WTC11 (cell line): Measurements from ENCODE around the gene ZC3HAV1L. TPM values are rescaled to one million over a fixed set of nuclear protein-coding genes. Genes with fewer than 3 reads are reported as not detected.

ENCODE experiments used
- ATAC-seq: fragments of 200-7000 bp; cut with Tn5 transposase; 2 replicates; pipeline ENCODE4 v1.10.0; 2021; ENCODE audit warnings: mild to moderate bottlenecking, moderate library complexity
- CTCF ChIA-PET: fragments of 300-600 bp; sonication (Branson Sonifier 250); formaldehyde crosslinking; loops from one replicate; lab custom pipeline; 2021; ENCODE audit warnings: antibody characterized with exemption; lab: Charles Lee
- POLR2A ChIA-PET: fragments of 350-600 bp; sonication (Branson Sonifier 250); formaldehyde crosslinking; loops from one replicate; lab custom pipeline; 2021; ENCODE audit warnings: antibody characterized with exemption; lab: Charles Lee
- DNase-seq: peaks from one replicate; pipeline ENCODE4 v3.0.0; 2021; ENCODE audit warnings: low spot score
- H3K27ac Mint-ChIP-seq: 2 replicates; pipeline ENCODE4 v1.8.0; 2021; ENCODE audit warnings: mixed read lengths
- H3K27me3 Mint-ChIP-seq: 2 replicates; pipeline ENCODE4 v1.8.0; 2021; ENCODE audit warnings: low read depth, mild to moderate bottlenecking, moderate library complexity, mixed read lengths
- H3K36me3 Mint-ChIP-seq: 2 replicates; pipeline ENCODE4 v1.8.0; 2021; ENCODE audit warnings: mixed read lengths
- H3K4me1 Mint-ChIP-seq: 2 replicates; pipeline ENCODE4 v1.8.0; 2022; ENCODE audit warnings: mixed read lengths
- H3K4me3 Mint-ChIP-seq: 2 replicates; pipeline ENCODE4 v1.8.0; 2021; ENCODE audit warnings: mild to moderate bottlenecking, moderate library complexity, mixed read lengths
- H3K9me3 Mint-ChIP-seq: 2 replicates; pipeline ENCODE4 v1.8.0; 2021; ENCODE audit warnings: mixed read lengths
- CREB1 ChIP-seq: sonication (generic); formaldehyde crosslinking; IDR thresholded peaks from 2 replicates; pipeline ENCODE4 v1.8.0; 2023; ENCODE audit warnings: mild to moderate bottlenecking, missing genetic modification reagents
- EMX1 ChIP-seq: fragments of 250-450 bp; sonication (Bioruptor Pico); IDR thresholded peaks from 2 replicates; pipeline ENCODE4 v1.8.0; 2021; ENCODE audit warnings: mild to moderate bottlenecking
- FOXJ3 ChIP-seq: sonication (generic); formaldehyde crosslinking; IDR thresholded peaks from 2 replicates; pipeline ENCODE4 v1.9.0; 2021; ENCODE audit warnings: missing genetic modification reagents, mild to moderate bottlenecking, borderline replicate concordance
- FOXK1 ChIP-seq: sonication (generic); formaldehyde crosslinking; IDR thresholded peaks from 2 replicates; pipeline ENCODE4 v1.8.0; 2022; ENCODE audit warnings: mild to moderate bottlenecking, moderate library complexity, missing genetic modification reagents
- FOXP1 ChIP-seq: sonication (generic); formaldehyde crosslinking; IDR thresholded peaks from 2 replicates; pipeline ENCODE4 v1.8.0; 2022; ENCODE audit warnings: missing genetic modification reagents, mild to moderate bottlenecking, moderate library complexity, borderline replicate concordance
- GABPB1 ChIP-seq: sonication (generic); formaldehyde crosslinking; IDR thresholded peaks from 2 replicates; pipeline ENCODE4 v1.8.1; 2023; ENCODE audit warnings: mild to moderate bottlenecking, missing genetic modification reagents
- MYBL2 ChIP-seq: sonication (generic); formaldehyde crosslinking; IDR thresholded peaks from 2 replicates; pipeline ENCODE4 v1.8.1; 2023; ENCODE audit warnings: mild to moderate bottlenecking, moderate library complexity, missing genetic modification reagents
- NFE2L1 ChIP-seq: sonication (generic); formaldehyde crosslinking; IDR thresholded peaks from 2 replicates; pipeline ENCODE4 v1.8.1; 2023; ENCODE audit warnings: missing genetic modification reagents
- NR1H2 ChIP-seq: sonication (generic); formaldehyde crosslinking; IDR thresholded peaks from 2 replicates; pipeline ENCODE4 v1.9.0; 2021; ENCODE audit warnings: mild to moderate bottlenecking, moderate library complexity, missing genetic modification reagents
- NR2C2 ChIP-seq: sonication (generic); formaldehyde crosslinking; IDR thresholded peaks from 2 replicates; pipeline ENCODE4 v1.8.0; 2022; ENCODE audit warnings: mild to moderate bottlenecking, missing genetic modification reagents
- NR3C1 ChIP-seq: sonication (generic); formaldehyde crosslinking; conservative IDR thresholded peaks from 2 replicates; pipeline ENCODE4 v1.8.1; 2023; ENCODE audit warnings: low read depth, mild to moderate bottlenecking, missing genetic modification reagents
- OVOL2 ChIP-seq: fragments of 250-450 bp; sonication (Bioruptor Pico); IDR thresholded peaks from 2 replicates; pipeline ENCODE4 v1.9.0; 2021; ENCODE audit warnings: mild to moderate bottlenecking, borderline replicate concordance
- PRRX2 ChIP-seq: fragments of 250-450 bp; sonication (Bioruptor Pico); IDR thresholded peaks from 2 replicates; pipeline ENCODE4 v1.8.0; 2021; ENCODE audit warnings: mild to moderate bottlenecking
- RELA ChIP-seq: sonication (generic); formaldehyde crosslinking; IDR thresholded peaks from 2 replicates; pipeline ENCODE4 v1.8.1; 2022; ENCODE audit warnings: missing genetic modification reagents, mild to moderate bottlenecking, borderline replicate concordance
- RORB ChIP-seq: fragments of 250-450 bp; sonication (Bioruptor Pico); IDR thresholded peaks from 2 replicates; pipeline ENCODE4 v1.9.0; 2021; ENCODE audit warnings: mild to moderate bottlenecking
- SMAD4 ChIP-seq: sonication (generic); formaldehyde crosslinking; IDR thresholded peaks from 2 replicates; pipeline ENCODE4 v1.8.0; 2022; ENCODE audit warnings: mild to moderate bottlenecking, missing genetic modification reagents
- SP1 ChIP-seq: sonication (generic); formaldehyde crosslinking; conservative IDR thresholded peaks from 2 replicates; pipeline ENCODE4 v1.8.1; 2022; ENCODE audit warnings: missing genetic modification reagents
- STAT6 ChIP-seq: sonication (generic); formaldehyde crosslinking; conservative IDR thresholded peaks from 2 replicates; pipeline ENCODE4 v1.8.1; 2023; ENCODE audit warnings: mild to moderate bottlenecking, low read depth, missing genetic modification reagents, moderate library complexity
- ZNF219 ChIP-seq: sonication (generic); formaldehyde crosslinking; IDR thresholded peaks from 2 replicates; pipeline ENCODE4 v1.8.0; 2023; ENCODE audit warnings: missing genetic modification reagents, mild to moderate bottlenecking, borderline replicate concordance
- ZNF232 ChIP-seq: sonication (generic); formaldehyde crosslinking; IDR thresholded peaks from 2 replicates; pipeline ENCODE4 v1.8.0; 2022; ENCODE audit warnings: mild to moderate bottlenecking, missing genetic modification reagents
- ZNF281 ChIP-seq: sonication (generic); formaldehyde crosslinking; IDR thresholded peaks from 2 replicates; pipeline ENCODE4 v1.8.0; 2023; ENCODE audit warnings: mild to moderate bottlenecking, missing genetic modification reagents
- ZNF317 ChIP-seq: sonication (generic); formaldehyde crosslinking; IDR thresholded peaks from 2 replicates; pipeline ENCODE4 v1.8.1; 2023; ENCODE audit warnings: low read depth, mild to moderate bottlenecking, moderate library complexity, missing genetic modification reagents, borderline replicate concordance
- ZNF671 ChIP-seq: fragments of 250-450 bp; sonication (Bioruptor Pico); IDR thresholded peaks from 2 replicates; pipeline ENCODE4 v1.8.0; 2021; ENCODE audit warnings: mild to moderate bottlenecking
- total RNA-seq: library from RNA; stranded (reverse); gene quantifications from 3 replicates; pipeline ENCODE4 v1.2.3, GENCODE V29; 2021
- TF ChIP-seq, protein P1 (sequence below): sonication (generic); formaldehyde crosslinking; IDR thresholded peaks from 2 replicates; pipeline ENCODE4 v1.8.0; 2022; ENCODE audit warnings: mild to moderate bottlenecking, missing genetic modification reagents

ZC3HAV1L gene
- total RNA-seq, 1 experiment from 2014 or later = 5.8 TPM

- no peak for ATAC-seq
- DNase-seq = no peak
- CTCF ChIA-PET = no interaction called here
- TF ChIP-seq OVOL2 (CRISPR knock-in tag) (no peak), CREB1 (CRISPR knock-in tag) (no peak), NR1H2 (no peak), GABPB1 (CRISPR knock-in tag) (no peak), PRRX2 (no peak), ZNF671 (no peak), FOXK1 (no peak), ZNF232 (CRISPR knock-in tag) (no peak), SP1 (CRISPR knock-in tag) (no peak), FOXJ3 (CRISPR knock-in tag) (no peak), MYBL2 (CRISPR knock-in tag) (no peak)
- TF ChIP-seq, protein P1, sequence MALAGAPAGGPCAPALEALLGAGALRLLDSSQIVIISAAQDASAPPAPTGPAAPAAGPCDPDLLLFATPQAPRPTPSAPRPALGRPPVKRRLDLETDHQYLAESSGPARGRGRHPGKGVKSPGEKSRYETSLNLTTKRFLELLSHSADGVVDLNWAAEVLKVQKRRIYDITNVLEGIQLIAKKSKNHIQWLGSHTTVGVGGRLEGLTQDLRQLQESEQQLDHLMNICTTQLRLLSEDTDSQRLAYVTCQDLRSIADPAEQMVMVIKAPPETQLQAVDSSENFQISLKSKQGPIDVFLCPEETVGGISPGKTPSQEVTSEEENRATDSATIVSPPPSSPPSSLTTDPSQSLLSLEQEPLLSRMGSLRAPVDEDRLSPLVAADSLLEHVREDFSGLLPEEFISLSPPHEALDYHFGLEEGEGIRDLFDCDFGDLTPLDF (CRISPR knock-in tag) = no peak
- TF ChIP-seq, all 79 proteins: peak for 0
- peaks cover 10% of the 10 kb centered on the region for H3K9me3 Mint-ChIP-seq
- no peak overlapping the region for H3K27ac Mint-ChIP-seq
- H3K36me3 Mint-ChIP-seq = peaks cover 68% of the 10 kb centered on the region
- H3K27me3 Mint-ChIP-seq = no peaks in the 10 kb centered on the region
- no peaks in the 10 kb centered on the region for H3K4me1 Mint-ChIP-seq
- POLR2A ChIA-PET = no interaction called here
- H3K4me3 Mint-ChIP-seq = no peak overlapping the region
Measured at GRCh38 chr7:139071680-139072079, 35.8 kb upstream of the ZC3HAV1L start.

- Mint-ChIP-seq H3K36me3 (peaks cover 77% of the 10 kb centered on the region), H3K27me3 (no peaks in the 10 kb centered on the region), H3K4me3 (no peak overlapping the region), H3K9me3 (peaks cover 10% of the 10 kb centered on the region), H3K4me1 (no peaks in the 10 kb centered on the region), H3K27ac (no peak overlapping the region)
- POLR2A ChIA-PET = interaction anchor here (0.6 kb wide), 1 partner anchor 23 kb away, joined by 3 read pairs; no protein-coding TSS in a partner anchor
- no peak for DNase-seq
- no peak for ATAC-seq
- CTCF ChIA-PET = interaction anchor here (0.6 kb wide), 1 partner anchor 28 kb away, joined by 4 read pairs; no protein-coding TSS in a partner anchor
- TF ChIP-seq SMAD4 (CRISPR knock-in tag) = no peak
- no peak for TF ChIP-seq ZNF219 (CRISPR knock-in tag)
- TF ChIP-seq GABPB1 (CRISPR knock-in tag) = no peak
- no peak for TF ChIP-seq STAT6
- TF ChIP-seq NR3C1 (CRISPR knock-in tag) = no peak
- TF ChIP-seq RORB (CRISPR knock-in tag) = no peak
- TF ChIP-seq CREB1 (CRISPR knock-in tag) = no peak
- TF ChIP-seq, protein P1 (CRISPR knock-in tag) = no peak
- TF ChIP-seq ZNF281 (CRISPR knock-in tag) = no peak
- no peak for TF ChIP-seq RELA (CRISPR knock-in tag)
- no peak for TF ChIP-seq EMX1 (CRISPR knock-in tag)
- TF ChIP-seq ZNF671 = no peak
- TF ChIP-seq NR2C2 (CRISPR knock-in tag) = no peak
- TF ChIP-seq NFE2L1 (CRISPR knock-in tag) = no peak
- TF ChIP-seq FOXP1 = no peak
- TF ChIP-seq ZNF317 = no peak
Measured at GRCh38 chr7:139068544-139069399, 32.9 kb upstream of the ZC3HAV1L start.
